Measurements from ENCODE around the gene ELP1.

The ELP1 gene

DNA sequence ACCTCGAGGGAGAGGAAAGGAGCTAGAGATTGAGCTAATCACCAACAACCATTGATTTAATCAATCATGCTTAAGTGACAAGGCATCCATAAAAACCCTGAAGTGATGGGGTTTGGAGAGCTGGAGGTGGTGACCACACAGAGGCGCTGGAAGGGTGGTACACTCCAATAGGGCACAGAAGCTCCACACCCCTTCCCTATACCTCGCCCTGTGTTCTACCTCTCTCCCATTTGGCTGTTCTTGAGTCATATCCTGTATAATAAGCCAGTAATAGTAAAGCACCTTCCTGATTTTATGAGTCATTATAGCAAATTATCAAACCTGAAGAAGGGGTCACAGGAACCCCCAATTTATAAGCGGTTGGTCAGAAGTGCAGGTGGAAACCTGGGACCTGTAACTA lies 96.4 kb downstream of the ELP1 start:
- H3K4me1 ChIP-seq (ENCODE audit: control insufficient read depth, insufficient read depth, low read length), result no peaks in the 10 kb centered on the region
- H3K9me3 ChIP-seq (ENCODE audit: control insufficient read depth, insufficient read depth, low read depth, low read length), result no peaks in the 10 kb centered on the region
- H3K4me3 ChIP-seq (ENCODE audit: low read depth, low read length), result no peak overlapping the region
- ChIA-PET CTCF (interaction anchor here (0.6 to 1.7 kb wide), 3 partner anchors 682 to 1536 kb away, joined by 3 to 7 read pairs (median 3); no protein-coding TSS in a partner anchor), POLR2A (no interaction called here)
- H3K27ac ChIP-seq (ENCODE audit: extremely low read depth, low read depth, low read length), result no peak overlapping the region
- H3K36me3 ChIP-seq (ENCODE audit: control insufficient read depth in 2 of 2, insufficient read depth in 1 of 2, low read length in 2 of 2), result no peaks in the 10 kb centered on the region
- TF ChIP-seq ZNF274 (IDR thresholded peaks at IDR 0.05; ENCODE audit: low read length) (no peak), ZNF274 (tag by site-specific recombination; IDR thresholded peaks at IDR 0.05; ENCODE audit: borderline replicate concordance) (no peak), ZNF184 (tag by site-specific recombination; IDR thresholded peaks at IDR 0.05) (no peak), PRDM4 (tag by site-specific recombination; IDR thresholded peaks at IDR 0.05) (no peak), ZNF335 (tag by site-specific recombination; conservative IDR thresholded peaks at IDR 0.05) (no peak), ZNF354C (tag by site-specific recombination; IDR thresholded peaks at IDR 0.05; ENCODE audit: borderline replicate concordance, low read depth) (no peak), ZBTB11 (tag by site-specific recombination; conservative IDR thresholded peaks at IDR 0.05; ENCODE audit: low read depth) (no peak), ZNF621 (tag by site-specific recombination; IDR thresholded peaks at IDR 0.05) (no peak), ZBTB49 (tag by site-specific recombination; IDR thresholded peaks at IDR 0.05; ENCODE audit: low read depth) (no peak), ZFP69B (tag by site-specific recombination; IDR thresholded peaks at IDR 0.05) (no peak), ZNF561 (tag by site-specific recombination; IDR thresholded peaks at IDR 0.05; ENCODE audit: borderline replicate concordance) (no peak), ZNF394 (tag by site-specific recombination; IDR thresholded peaks at IDR 0.05; ENCODE audit: borderline replicate concordance) (no peak)
- TF ChIP-seq, protein P1, sequence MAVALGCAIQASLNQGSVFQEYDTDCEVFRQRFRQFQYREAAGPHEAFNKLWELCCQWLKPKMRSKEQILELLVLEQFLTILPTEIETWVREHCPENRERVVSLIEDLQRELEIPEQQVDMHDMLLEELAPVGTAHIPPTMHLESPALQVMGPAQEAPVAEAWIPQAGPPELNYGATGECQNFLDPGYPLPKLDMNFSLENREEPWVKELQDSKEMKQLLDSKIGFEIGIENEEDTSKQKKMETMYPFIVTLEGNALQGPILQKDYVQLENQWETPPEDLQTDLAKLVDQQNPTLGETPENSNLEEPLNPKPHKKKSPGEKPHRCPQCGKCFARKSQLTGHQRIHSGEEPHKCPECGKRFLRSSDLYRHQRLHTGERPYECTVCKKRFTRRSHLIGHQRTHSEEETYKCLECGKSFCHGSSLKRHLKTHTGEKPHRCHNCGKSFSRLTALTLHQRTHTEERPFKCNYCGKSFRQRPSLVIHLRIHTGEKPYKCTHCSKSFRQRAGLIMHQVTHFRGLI (tag by site-specific recombination; IDR thresholded peaks at IDR 0.05), result no peak

DNA sequence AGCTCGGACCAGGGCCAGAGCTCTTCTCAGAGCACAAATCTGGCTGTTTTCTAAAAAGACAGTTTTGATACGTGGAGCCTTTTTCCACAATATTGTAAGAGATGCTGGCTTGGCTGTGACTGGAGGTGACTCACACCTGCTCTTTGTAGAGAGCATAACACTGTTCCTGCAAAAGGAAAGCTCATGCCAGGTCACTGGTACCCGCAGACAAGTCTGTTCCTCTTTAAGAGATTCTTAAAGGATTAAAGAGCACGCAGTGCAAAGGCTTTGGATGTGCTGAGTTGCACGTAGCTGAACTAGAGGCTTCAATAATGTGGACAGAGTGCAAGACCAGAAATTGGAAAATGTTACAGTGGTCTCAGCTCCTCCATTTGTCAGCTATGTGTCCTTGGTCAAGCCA lies 97.1 kb downstream of the ELP1 start:
- ChIA-PET CTCF (interaction anchor here (0.6 to 1.7 kb wide), 2 partner anchors 1414 to 1535 kb away, joined by 3 to 7 read pairs; no protein-coding TSS in a partner anchor), POLR2A (no interaction called here)
- Histone ChIP-seq H3K9me3 (ENCODE audit: control insufficient read depth, insufficient read depth, low read depth, low read length) (no peaks in the 10 kb centered on the region), H3K36me3 (ENCODE audit: control insufficient read depth in 2 of 2, insufficient read depth in 1 of 2, low read length in 2 of 2) (no peaks in the 10 kb centered on the region), H3K27ac (ENCODE audit: extremely low read depth, low read depth, low read length) (no peak overlapping the region), H3K4me3 (ENCODE audit: low read depth, low read length) (no peak overlapping the region), H3K4me1 (ENCODE audit: control insufficient read depth, insufficient read depth, low read length) (no peaks in the 10 kb centered on the region)
- TF ChIP-seq, protein P2, sequence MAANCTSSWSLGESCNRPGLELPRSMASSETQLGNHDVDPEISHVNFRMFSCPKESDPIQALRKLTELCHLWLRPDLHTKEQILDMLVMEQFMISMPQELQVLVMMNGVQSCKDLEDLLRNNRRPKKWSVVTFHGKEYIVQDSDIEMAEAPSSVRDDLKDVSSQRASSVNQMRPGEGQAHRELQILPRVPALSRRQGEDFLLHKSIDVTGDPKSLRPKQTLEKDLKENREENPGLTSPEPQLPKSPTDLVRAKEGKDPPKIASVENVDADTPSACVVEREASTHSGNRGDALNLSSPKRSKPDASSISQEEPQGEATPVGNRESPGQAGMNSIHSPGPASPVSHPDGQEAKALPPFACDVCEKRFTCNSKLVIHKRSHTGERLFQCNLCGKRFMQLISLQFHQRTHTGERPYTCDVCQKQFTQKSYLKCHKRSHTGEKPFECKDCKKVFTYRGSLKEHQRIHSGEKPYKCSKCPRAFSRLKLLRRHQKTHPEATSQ (tag by site-specific recombination; IDR thresholded peaks at IDR 0.05), result no peak
- no peak for TF ChIP-seq ZNF341 (tag by site-specific recombination; IDR thresholded peaks at IDR 0.05; ENCODE audit: low read depth)
- no peak for TF ChIP-seq PRDM2 (tag by site-specific recombination; IDR thresholded peaks at IDR 0.05; ENCODE audit: borderline replicate concordance)
- TF ChIP-seq SP3 (tag by site-specific recombination; IDR thresholded peaks at IDR 0.05), result no peak

All from HEK293 (cell line).